Liver (tissue), 3 donors: ENCODE data around the gene RNF220.

Experiments used
- ATF3 ChIP-seq: IDR thresholded peaks from 2 replicates; pipeline ENCODE4 v1.6.1; 2016; ENCODE audit warnings: antibody characterized with exemption
- CTCF ChIP-seq: fragments of 150-350 bp; IDR thresholded peaks from 2 replicates; pipeline ENCODE4 v1.5.1; 2017; ENCODE audit warnings: improper control_type of control experiment, low read depth, low read length; ENCODE audit not compliant: missing input control
- FOXA1 ChIP-seq: IDR thresholded peaks from 2 replicates; pipeline ENCODE4 v1.6.1; 2016; ENCODE audit warnings: antibody characterized with exemption
- GABPA ChIP-seq, 2 donors: IDR thresholded peaks in 1 of 2; conservative IDR thresholded peaks in 1 of 2; 2 replicates each; pipeline ENCODE4 v1.6.1; 2016; ENCODE audit warnings: antibody characterized with exemption in 2 of 2, mild to moderate bottlenecking in 1 of 2, moderate library complexity in 1 of 2
- JUND ChIP-seq, 2 donors: IDR thresholded peaks; 2 replicates each; pipeline ENCODE4 v1.6.1; 2016; ENCODE audit warnings: antibody characterized with exemption in 2 of 2
- RXRA ChIP-seq, 2 donors: IDR thresholded peaks; 2 replicates each; pipeline ENCODE4 v1.6.1; 2017 to 2018; ENCODE audit warnings: antibody characterized with exemption in 2 of 2, mild to moderate bottlenecking in 1 of 2
- TAF1 ChIP-seq: conservative IDR thresholded peaks from 2 replicates; pipeline ENCODE4 v1.6.1; 2016; ENCODE audit warnings: antibody characterized with exemption, mild to moderate bottlenecking
- YY1 ChIP-seq: IDR thresholded peaks from 2 replicates; pipeline ENCODE4 v1.6.1; 2016; ENCODE audit warnings: antibody characterized with exemption, mild to moderate bottlenecking
- TF ChIP-seq, protein P1 (sequence below): IDR thresholded peaks from 2 replicates; pipeline ENCODE4 v1.6.1; 2016; ENCODE audit warnings: antibody characterized with exemption
- TF ChIP-seq, protein P2 (sequence below): IDR thresholded peaks from 2 replicates; pipeline ENCODE4 v1.6.1; 2016; ENCODE audit warnings: antibody characterized with exemption, mild to moderate bottlenecking
- donor health status: healthy.
- donor health status: healthy.

DNA sequence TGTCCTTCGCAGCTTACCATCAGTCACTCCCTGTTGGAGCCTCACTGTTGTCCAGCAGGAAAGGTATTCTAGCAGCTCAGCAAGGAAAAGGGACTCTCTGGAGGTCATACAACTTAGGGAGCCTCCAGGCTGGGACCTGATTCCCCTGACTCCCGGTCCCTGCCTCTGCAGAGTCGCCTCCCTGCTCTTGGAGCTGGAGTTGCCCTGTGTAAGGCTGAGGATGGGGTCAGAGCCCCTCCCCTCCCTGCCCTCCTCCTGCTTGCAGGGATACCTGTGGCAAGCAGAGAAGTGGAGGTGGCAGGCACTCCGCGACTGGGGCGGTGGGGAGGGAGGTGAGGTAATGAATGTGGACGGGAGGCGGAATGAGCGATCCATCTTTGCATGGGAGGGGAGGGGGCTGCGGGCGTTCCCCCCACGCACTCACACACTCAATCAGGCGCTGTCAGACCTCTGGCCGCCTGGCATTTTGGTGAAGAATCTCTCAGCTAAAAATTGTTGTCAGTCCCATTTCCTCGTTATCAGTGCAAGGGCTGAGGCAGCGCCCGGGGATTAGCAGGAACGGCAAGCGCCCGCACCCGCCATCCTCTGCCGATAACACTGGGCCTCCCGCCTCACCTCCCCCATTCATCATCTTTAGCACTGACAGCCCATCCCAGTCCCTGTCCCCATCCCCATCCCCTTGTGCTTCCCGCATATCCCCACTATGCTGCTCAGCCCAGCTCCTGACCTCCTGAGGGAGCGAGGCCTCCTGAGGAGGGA, 204.9 kb downstream of the RNF220 start:
- TF ChIP-seq TAF1 (no peak), CTCF (no peak), RXRA (IDR thresholded peaks at IDR 0.05) (no peak), JUND (IDR thresholded peaks at IDR 0.05) (no peak), YY1 (no peak), ATF3 (no peak), FOXA1 (no peak), GABPA (IDR thresholded peaks at IDR 0.05 in 1 of 2, conservative IDR thresholded peaks at IDR 0.05 in 1 of 2) (no peak)
- TF ChIP-seq, protein P1, sequence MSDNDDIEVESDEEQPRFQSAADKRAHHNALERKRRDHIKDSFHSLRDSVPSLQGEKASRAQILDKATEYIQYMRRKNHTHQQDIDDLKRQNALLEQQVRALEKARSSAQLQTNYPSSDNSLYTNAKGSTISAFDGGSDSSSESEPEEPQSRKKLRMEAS, result no peak
- TF ChIP-seq, protein P2, sequence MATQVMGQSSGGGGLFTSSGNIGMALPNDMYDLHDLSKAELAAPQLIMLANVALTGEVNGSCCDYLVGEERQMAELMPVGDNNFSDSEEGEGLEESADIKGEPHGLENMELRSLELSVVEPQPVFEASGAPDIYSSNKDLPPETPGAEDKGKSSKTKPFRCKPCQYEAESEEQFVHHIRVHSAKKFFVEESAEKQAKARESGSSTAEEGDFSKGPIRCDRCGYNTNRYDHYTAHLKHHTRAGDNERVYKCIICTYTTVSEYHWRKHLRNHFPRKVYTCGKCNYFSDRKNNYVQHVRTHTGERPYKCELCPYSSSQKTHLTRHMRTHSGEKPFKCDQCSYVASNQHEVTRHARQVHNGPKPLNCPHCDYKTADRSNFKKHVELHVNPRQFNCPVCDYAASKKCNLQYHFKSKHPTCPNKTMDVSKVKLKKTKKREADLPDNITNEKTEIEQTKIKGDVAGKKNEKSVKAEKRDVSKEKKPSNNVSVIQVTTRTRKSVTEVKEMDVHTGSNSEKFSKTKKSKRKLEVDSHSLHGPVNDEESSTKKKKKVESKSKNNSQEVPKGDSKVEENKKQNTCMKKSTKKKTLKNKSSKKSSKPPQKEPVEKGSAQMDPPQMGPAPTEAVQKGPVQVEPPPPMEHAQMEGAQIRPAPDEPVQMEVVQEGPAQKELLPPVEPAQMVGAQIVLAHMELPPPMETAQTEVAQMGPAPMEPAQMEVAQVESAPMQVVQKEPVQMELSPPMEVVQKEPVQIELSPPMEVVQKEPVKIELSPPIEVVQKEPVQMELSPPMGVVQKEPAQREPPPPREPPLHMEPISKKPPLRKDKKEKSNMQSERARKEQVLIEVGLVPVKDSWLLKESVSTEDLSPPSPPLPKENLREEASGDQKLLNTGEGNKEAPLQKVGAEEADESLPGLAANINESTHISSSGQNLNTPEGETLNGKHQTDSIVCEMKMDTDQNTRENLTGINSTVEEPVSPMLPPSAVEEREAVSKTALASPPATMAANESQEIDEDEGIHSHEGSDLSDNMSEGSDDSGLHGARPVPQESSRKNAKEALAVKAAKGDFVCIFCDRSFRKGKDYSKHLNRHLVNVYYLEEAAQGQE, result no peak
